Naive B cell (primary cell): ENCODE measurements around the gene LRRC31. TPM values are rescaled to one million over a fixed set of nuclear protein-coding genes. Genes with fewer than 3 reads are reported as not detected.

Experiments
- ATAC-seq, 2 donors: fragments of 150-1000 bp; cut with Tn5 transposase; 2 replicates each; pipeline ENCODE4 v1.10.0; 2021; ENCODE audit warnings: low read depth in 2 of 2, mild to moderate bottlenecking in 2 of 2, moderate library complexity in 2 of 2
- DNase-seq: peaks from one replicate; pipeline ENCODE4 v3.0.0; 2022
- H3K27ac Mint-ChIP-seq, 6 donors: one replicate each; pipeline ENCODE4 v1.8.0; 2020 to 2022; ENCODE audit warnings: mild to moderate bottlenecking in 6 of 6, mixed read lengths in 6 of 6, moderate library complexity in 5 of 6, inconsistent platforms in 2 of 6
- H3K27me3 Mint-ChIP-seq, 3 donors: one replicate each; pipeline ENCODE4 v1.8.0; 2021 to 2022; ENCODE audit warnings: mixed read lengths in 3 of 3, mild to moderate bottlenecking in 1 of 3
- H3K36me3 Mint-ChIP-seq, 2 donors: one replicate each; pipeline ENCODE4 v1.8.0; 2020 to 2022; ENCODE audit warnings: mixed read lengths in 2 of 2, inconsistent platforms in 1 of 2, mild to moderate bottlenecking in 1 of 2
- H3K4me1 Mint-ChIP-seq, 3 donors: one replicate each; pipeline ENCODE4 v1.8.0; 2020 to 2022; ENCODE audit warnings: mixed read lengths in 3 of 3, inconsistent platforms in 1 of 3, mild to moderate bottlenecking in 1 of 3, moderate library complexity in 1 of 3
- H3K4me3 Mint-ChIP-seq, 8 donors: one replicate each; pipeline ENCODE4 v1.8.0; 2020 to 2022; ENCODE audit warnings: mild to moderate bottlenecking in 8 of 8, mixed read lengths in 8 of 8, moderate library complexity in 8 of 8, inconsistent platforms in 2 of 8
- H3K9me3 Mint-ChIP-seq, 7 donors: one replicate each; pipeline ENCODE4 v1.8.0; 2020 to 2022; ENCODE audit warnings: mixed read lengths in 7 of 7, mild to moderate bottlenecking in 5 of 7, inconsistent platforms in 2 of 7, moderate library complexity in 1 of 7
- polyA plus RNA-seq, 6 donors: library from polyadenylated mRNA; unstranded; fragments of 300-500 nt; fragmentation: Illumina TruSeq; gene quantifications; one replicate each; pipeline ENCODE4 v1.2.3, GENCODE V29; 2021; ENCODE audit warnings: low read depth in 6 of 6

Gene LRRC31
- polyA plus RNA-seq, 6 donors from 2014 or later: not detected

GRCh38 chr3:169822540-169822939, 47.2 kb downstream of the LRRC31 start:
- Mint-ChIP-seq H3K27ac (no peak overlapping the region), H3K4me3 (no peak overlapping the region), H3K36me3 (no peaks in the 10 kb centered on the region), H3K27me3 (peaks cover 0 to 4% (median 0%) of the 10 kb centered on the region in 3 donors), H3K4me1 (peaks cover 6 to 16% (median 12%) of the 10 kb centered on the region in 3 donors), H3K9me3 (peaks cover 0 to 3% (median 0%) of the 10 kb centered on the region in 7 donors)
- no peak for DNase-seq
- no peak for ATAC-seq

GRCh38 chr3:169822091-169822490, 47.6 kb downstream of the LRRC31 start:
- Mint-ChIP-seq H3K4me3 (no peak overlapping the region), H3K27me3 (peaks cover 0 to 4% (median 0%) of the 10 kb centered on the region in 3 donors), H3K9me3 (peaks cover 0 to 3% (median 0%) of the 10 kb centered on the region in 7 donors), H3K27ac (no peak overlapping the region), H3K36me3 (no peaks in the 10 kb centered on the region), H3K4me1 (peaks cover 6 to 16% (median 13%) of the 10 kb centered on the region in 3 donors)
- ATAC-seq (no peak), DNase-seq (no peak)

- ATAC-seq (no peak), DNase-seq (no peak)
- Mint-ChIP-seq H3K27me3 (peaks cover 0 to 4% (median 0%) of the 10 kb centered on the region in 3 donors), H3K9me3 (peaks cover 4 to 17% (median 9%) of the 10 kb centered on the region in 7 donors), H3K4me3 (peak overlapping the region in 1 of 8 donors; percentile 33), H3K36me3 (peaks cover 7 to 10% of the 10 kb centered on the region in 2 donors), H3K27ac (peak overlapping the region in 1 of 6 donors; percentile 52), H3K4me1 (peaks cover 17 to 29% (median 28%) of the 10 kb centered on the region in 3 donors)
Measured at GRCh38 chr3:169818316-169818715, 51.4 kb downstream of the LRRC31 start.

- peaks cover 7 to 10% of the 10 kb centered on the region in 2 donors for H3K36me3 Mint-ChIP-seq
- H3K4me1 Mint-ChIP-seq: peaks cover 30 to 47% (median 36%) of the 10 kb centered on the region in 3 donors
- peak overlapping the region in 1 of 8 donors; percentile 8 for H3K4me3 Mint-ChIP-seq
- H3K27me3 Mint-ChIP-seq: no peaks in the 10 kb centered on the region
- peaks cover 4 to 17% (median 9%) of the 10 kb centered on the region in 7 donors for H3K9me3 Mint-ChIP-seq
- ATAC-seq (no peak), DNase-seq (no peak)
- H3K27ac Mint-ChIP-seq: peak overlapping the region in 4 of 6 donors; percentile 23 to 96 (median 50)
Measured at GRCh38 chr3:169815590-169816150, 54.1 kb downstream of the LRRC31 start.

- peak overlapping the region; percentile 92 to 98 (median 96) for H3K27ac Mint-ChIP-seq
Measured at GRCh38 chr3:169813757-169814517, 55.8 kb downstream of the LRRC31 start.

GRCh38 chr3:169813278-169813677, 56.5 kb downstream of the LRRC31 start:
- DNase-seq: no peak
- no peak for ATAC-seq
- Mint-ChIP-seq H3K27me3 (no peaks in the 10 kb centered on the region), H3K4me1 (peaks cover 30 to 43% (median 31%) of the 10 kb centered on the region in 3 donors), H3K4me3 (peak overlapping the region; percentile 75 to 95 (median 90)), H3K9me3 (peaks cover 4 to 17% (median 9%) of the 10 kb centered on the region in 7 donors), H3K36me3 (peaks cover 7 to 10% of the 10 kb centered on the region in 2 donors), H3K27ac (peak overlapping the region; percentile 90 to 98 (median 96))

More at GRCh38 chr3:169813757-169814517, 55.8 kb downstream of the LRRC31 start:
- Mint-ChIP-seq H3K9me3 (peaks cover 4 to 17% (median 9%) of the 10 kb centered on the region in 7 donors), H3K36me3 (peaks cover 7 to 10% of the 10 kb centered on the region in 2 donors), H3K27me3 (no peaks in the 10 kb centered on the region), H3K4me1 (peaks cover 34 to 47% (median 36%) of the 10 kb centered on the region in 3 donors), H3K4me3 (peak overlapping the region; percentile 75 to 95 (median 90))
- peak; percentile 90 for DNase-seq
- ATAC-seq: peak; percentile 88

- DNase-seq (peak; percentile 70), ATAC-seq (peak; percentile 57 to 58)
- Mint-ChIP-seq H3K4me3 (peak within 1 kb of the TSS; percentile 75 to 95 (median 90)), H3K27me3 (no peaks in the 10 kb centered on the region), H3K4me1 (peaks cover 24 to 39% (median 27%) of the 10 kb centered on the region in 3 donors), H3K36me3 (peaks cover 7 to 10% of the 10 kb centered on the region in 2 donors), H3K9me3 (peaks cover 4 to 17% (median 9%) of the 10 kb centered on the region in 7 donors), H3K27ac (peak within 1 kb of the TSS; percentile 90 to 98 (median 96))
Measured at GRCh38 chr3:169812332-169813235, 57.2 kb downstream of the LRRC31 start, which contains the start of the genes LRRC34 and LRRIQ4. LRRC34 (minus strand) TSS chr3:169812904; CDS start chr3:169812548, 356 bp downstream. LRRIQ4 (plus strand) TSS chr3:169812870; CDS start chr3:169821922, 9,052 bp downstream.

- peak; percentile 40 for DNase-seq
- peaks cover 23 to 38% (median 27%) of the 10 kb centered on the region in 3 donors for H3K4me1 Mint-ChIP-seq
- peak overlapping the region; percentile 24 to 98 (median 87) for H3K27ac Mint-ChIP-seq
- H3K36me3 Mint-ChIP-seq: peaks cover 7 to 10% of the 10 kb centered on the region in 2 donors
- peaks cover 4 to 15% (median 9%) of the 10 kb centered on the region in 7 donors for H3K9me3 Mint-ChIP-seq
- no peaks in the 10 kb centered on the region for H3K27me3 Mint-ChIP-seq
- peak; percentile 13 to 16 for ATAC-seq
- H3K4me3 Mint-ChIP-seq: peak overlapping the region; percentile 75 to 95 (median 90)
Measured at GRCh38 chr3:169811631-169812331, 58.0 kb downstream of the LRRC31 start.

GRCh38 chr3:169809230-169809795, 60.4 kb downstream of the LRRC31 start:
- DNase-seq (no peak), ATAC-seq (no peak)
- Mint-ChIP-seq H3K36me3 (peaks cover 0 to 3% of the 10 kb centered on the region in 2 donors), H3K4me3 (peak overlapping the region in 1 of 8 donors; percentile 16), H3K27me3 (no peaks in the 10 kb centered on the region), H3K4me1 (peaks cover 21 to 31% (median 26%) of the 10 kb centered on the region in 3 donors), H3K9me3 (peaks cover 0 to 2% (median 0%) of the 10 kb centered on the region in 7 donors), H3K27ac (peak overlapping the region in 1 of 6 donors; percentile 26)

- Mint-ChIP-seq H3K36me3 (peaks cover 0 to 3% of the 10 kb centered on the region in 2 donors), H3K4me1 (peaks cover 0 to 6% (median 3%) of the 10 kb centered on the region in 3 donors), H3K9me3 (no peaks in the 10 kb centered on the region), H3K27ac (no peak overlapping the region), H3K4me3 (no peak overlapping the region), H3K27me3 (no peaks in the 10 kb centered on the region)
- no peak for DNase-seq
- no peak for ATAC-seq
Measured at GRCh38 chr3:169804681-169805080, 65.1 kb downstream of the LRRC31 start.

GRCh38 chr3:169792359-169792758, 77.4 kb downstream of the LRRC31 start:
- Mint-ChIP-seq H3K27ac (no peak overlapping the region), H3K9me3 (no peaks in the 10 kb centered on the region), H3K36me3 (peaks cover 0 to 7% of the 10 kb centered on the region in 2 donors), H3K27me3 (no peaks in the 10 kb centered on the region), H3K4me3 (no peak overlapping the region), H3K4me1 (peaks cover 0 to 5% (median 0%) of the 10 kb centered on the region in 3 donors)
- ATAC-seq (no peak), DNase-seq (no peak)
